ENCODE data around the gene TRIM44. TPM values are rescaled to one million over a fixed set of nuclear protein-coding genes. Genes with fewer than 3 reads are reported as not detected.
"Not testable (repeated sequence)": the region's sequence is repeated elsewhere in the genome, so short reads cannot be mapped to it uniquely, and the experiment has no call there.

The TRIM44 gene
- total RNA-seq, 1 donor: 21.2 TPM

DNA sequence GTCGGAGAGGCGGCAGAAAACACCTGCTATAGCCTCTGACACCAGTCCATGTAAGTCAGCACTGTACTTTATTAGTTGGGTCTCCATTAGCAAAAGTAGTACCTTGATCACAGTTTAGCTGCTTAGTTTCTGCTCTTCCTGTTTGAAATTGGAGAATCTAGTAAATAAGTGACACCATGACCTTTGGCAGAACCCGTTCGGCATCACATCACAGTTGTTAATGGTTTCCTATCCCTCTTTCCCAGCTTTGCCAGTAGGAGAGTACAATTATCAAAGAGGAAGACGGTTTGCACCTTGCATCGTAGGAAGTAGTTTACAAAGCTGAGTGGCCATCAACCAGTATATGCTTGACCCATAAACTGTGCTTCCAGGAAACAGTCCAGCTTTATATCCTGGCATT is 101.8 kb downstream of the TRIM44 start:
- Histone ChIP-seq H3K4me1 (ENCODE audit: insufficient read depth, low read length) (no peaks in the 10 kb centered on the region), H3K9me3 (ENCODE audit: low read depth, low read length) (no peaks in the 10 kb centered on the region), H3K27me3 (ENCODE audit: insufficient read depth, low read length) (no peaks in the 10 kb centered on the region), H3K4me3 (ENCODE audit: low read length) (no peak overlapping the region)

DNA sequence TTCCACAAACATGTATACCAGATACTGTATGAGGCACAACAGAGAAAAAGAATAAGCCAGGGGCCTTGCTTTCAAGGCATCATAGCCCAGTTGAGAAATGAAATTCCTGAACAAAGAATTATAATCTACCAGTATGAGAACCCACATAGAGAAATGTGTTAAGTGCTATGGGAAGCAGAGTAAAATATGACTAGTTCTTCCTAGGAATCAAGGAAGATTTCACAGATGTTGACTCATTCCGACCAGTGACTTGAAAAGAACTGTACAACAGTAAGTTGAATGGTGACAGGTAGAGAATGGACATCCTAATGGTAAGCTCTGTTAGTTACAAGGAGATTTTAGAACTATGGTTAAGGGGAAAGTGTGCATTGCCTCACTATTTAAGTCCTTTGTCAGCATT is 102.6 kb downstream of the TRIM44 start:
- no peak overlapping the region for H3K4me3 ChIP-seq (ENCODE audit: low read length)
- H3K9me3 ChIP-seq (ENCODE audit: low read depth, low read length): no peaks in the 10 kb centered on the region
- H3K27me3 ChIP-seq (ENCODE audit: insufficient read depth, low read length): no peaks in the 10 kb centered on the region
- H3K4me1 ChIP-seq (ENCODE audit: insufficient read depth, low read length): no peaks in the 10 kb centered on the region

DNA sequence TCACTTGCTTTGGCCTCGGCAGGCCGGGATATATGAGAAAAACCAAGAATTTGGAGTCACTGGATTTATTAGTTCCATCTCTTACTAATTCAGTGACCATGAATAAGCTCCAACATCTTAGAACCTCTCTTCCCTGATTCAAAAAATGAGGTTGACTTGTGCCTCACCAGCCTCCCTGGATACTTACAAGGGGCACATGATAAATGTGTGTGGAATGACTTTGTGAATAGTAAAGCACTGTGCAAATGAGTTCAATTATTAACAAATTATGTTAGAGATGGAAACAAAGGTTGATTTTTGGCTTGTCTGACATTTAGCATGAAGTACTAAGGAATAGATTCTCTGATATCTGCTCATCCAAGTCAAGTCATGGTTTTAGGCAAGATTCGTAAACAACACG is 104.1 kb downstream of the TRIM44 start:
- Histone ChIP-seq H3K4me3 (ENCODE audit: low read length) (no peak overlapping the region), H3K9me3 (ENCODE audit: low read depth, low read length) (no peaks in the 10 kb centered on the region), H3K4me1 (ENCODE audit: insufficient read depth, low read length) (no peaks in the 10 kb centered on the region), H3K27me3 (ENCODE audit: insufficient read depth, low read length) (no peaks in the 10 kb centered on the region)

DNA sequence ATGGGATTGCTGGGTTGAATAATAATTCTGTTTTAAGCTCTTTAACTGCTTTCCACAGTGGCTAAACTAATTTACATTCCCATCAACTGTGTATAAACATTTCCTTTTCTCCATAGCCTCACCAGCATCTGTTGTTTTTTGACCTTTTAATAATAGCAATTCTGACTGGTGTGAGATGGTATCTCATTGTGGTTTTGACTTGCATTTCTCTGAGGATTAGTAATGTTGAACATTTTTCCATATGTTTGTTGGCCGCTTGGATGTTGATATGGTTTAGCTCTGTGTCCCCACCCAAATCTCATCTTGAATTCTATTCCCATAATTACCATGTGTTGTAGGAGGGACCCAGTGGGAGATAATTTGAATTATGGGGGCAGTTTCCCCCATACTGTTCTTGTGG is 107.8 kb downstream of the TRIM44 start:
- H3K4me3 ChIP-seq (ENCODE audit: low read length); H3K4me1 ChIP-seq (ENCODE audit: insufficient read depth, low read length); H3K9me3 ChIP-seq (ENCODE audit: low read depth, low read length); H3K27me3 ChIP-seq (ENCODE audit: insufficient read depth, low read length): not testable (repeated sequence)

DNA sequence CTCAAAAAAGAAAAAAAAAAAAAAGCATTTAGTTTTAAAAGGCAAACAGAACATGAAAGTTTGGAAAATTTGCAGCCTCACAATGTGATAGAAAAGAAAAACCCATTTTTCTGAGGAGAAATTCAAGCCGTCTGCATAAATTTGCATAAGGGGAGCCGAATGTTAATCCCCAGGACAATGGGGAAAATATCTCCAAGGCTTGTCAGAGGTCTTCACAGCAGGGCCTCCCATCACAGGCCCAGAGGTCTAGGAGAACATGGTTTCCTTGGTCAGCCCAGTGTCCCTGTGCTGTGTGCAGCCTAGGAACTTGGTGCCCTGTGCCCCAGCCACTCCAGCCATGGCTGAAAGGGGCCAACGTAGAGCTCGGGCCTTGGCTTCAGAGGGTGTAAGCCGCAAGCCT is 109.1 kb downstream of the TRIM44 start:
- Histone ChIP-seq H3K4me3 (ENCODE audit: low read length) (no peak overlapping the region), H3K27me3 (ENCODE audit: insufficient read depth, low read length) (no peaks in the 10 kb centered on the region), H3K4me1 (ENCODE audit: insufficient read depth, low read length) (no peaks in the 10 kb centered on the region), H3K9me3 (ENCODE audit: low read depth, low read length) (no peaks in the 10 kb centered on the region)

DNA sequence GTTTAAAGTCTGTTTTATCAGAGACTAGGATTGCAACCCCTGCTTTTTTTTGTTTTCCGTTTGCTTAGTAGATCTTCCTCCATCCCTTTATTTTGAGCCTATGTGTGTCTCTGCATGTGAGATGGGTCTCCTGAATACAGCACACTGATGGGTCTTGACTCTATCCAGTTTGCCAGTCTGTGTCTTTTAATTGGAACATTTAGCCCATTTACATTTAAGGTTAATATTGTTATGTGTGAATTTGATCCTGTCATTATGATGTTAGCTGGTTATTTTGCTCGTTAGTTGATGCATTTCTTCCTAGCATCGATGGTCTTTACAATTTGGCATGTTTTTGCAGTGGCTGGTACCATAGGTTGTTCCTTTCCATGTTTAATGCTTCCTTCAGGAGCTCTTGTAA is 114.7 kb downstream of the TRIM44 start:
- H3K9me3 ChIP-seq (ENCODE audit: low read depth, low read length); H3K4me3 ChIP-seq (ENCODE audit: low read length); H3K27me3 ChIP-seq (ENCODE audit: insufficient read depth, low read length): not testable (repeated sequence)

DNA sequence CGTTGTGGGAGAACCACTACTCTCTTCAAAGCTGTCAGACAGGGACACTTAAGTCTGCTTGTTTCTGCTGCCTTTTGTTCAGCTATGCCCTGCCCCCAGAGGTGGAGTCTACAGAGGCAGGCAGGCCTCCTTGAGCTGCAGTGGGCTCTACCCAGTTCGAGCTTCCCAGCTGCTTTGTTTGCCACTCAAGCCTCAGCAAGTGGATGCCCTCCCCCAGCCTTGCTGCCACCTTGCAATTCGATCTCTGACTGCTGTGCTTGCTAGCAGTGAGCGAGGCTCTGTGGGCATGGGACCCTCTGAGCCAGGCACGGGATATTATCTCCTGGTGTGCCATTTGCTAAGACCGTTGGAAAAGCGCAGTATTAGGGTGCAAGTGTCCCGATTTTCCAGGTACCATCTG is 116.4 kb downstream of the TRIM44 start:
- H3K27me3 ChIP-seq (ENCODE audit: insufficient read depth, low read length); H3K4me3 ChIP-seq (ENCODE audit: low read length); H3K9me3 ChIP-seq (ENCODE audit: low read depth, low read length); H3K4me1 ChIP-seq (ENCODE audit: insufficient read depth, low read length): not testable (repeated sequence)

More for the DNA sequence above, 114.7 kb downstream of the TRIM44 start:
- H3K4me1 ChIP-seq (ENCODE audit: insufficient read depth, low read length): not testable (repeated sequence)

DNA sequence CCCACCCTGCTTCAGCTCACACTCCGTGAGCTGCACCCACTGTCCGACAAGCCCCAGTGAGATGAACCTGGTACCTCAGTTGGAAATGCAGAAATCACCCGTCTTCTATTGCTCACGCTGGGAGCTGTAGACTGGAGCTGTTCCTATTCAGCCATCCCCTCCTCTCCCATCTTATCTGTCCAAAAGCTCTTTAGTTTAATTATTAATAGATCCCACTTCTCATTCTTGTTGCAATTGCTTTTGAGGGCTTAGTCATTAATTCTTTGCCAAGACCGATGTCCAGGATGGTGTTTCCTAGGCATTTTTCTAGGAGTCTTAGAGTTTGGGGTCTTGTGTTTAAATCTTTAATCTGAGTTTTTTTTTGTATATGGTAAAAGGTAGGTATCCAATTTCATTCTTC is 116.8 kb downstream of the TRIM44 start:
- Histone ChIP-seq H3K4me1 (ENCODE audit: insufficient read depth, low read length) (no peaks in the 10 kb centered on the region), H3K4me3 (ENCODE audit: low read length) (no peak overlapping the region)

DNA sequence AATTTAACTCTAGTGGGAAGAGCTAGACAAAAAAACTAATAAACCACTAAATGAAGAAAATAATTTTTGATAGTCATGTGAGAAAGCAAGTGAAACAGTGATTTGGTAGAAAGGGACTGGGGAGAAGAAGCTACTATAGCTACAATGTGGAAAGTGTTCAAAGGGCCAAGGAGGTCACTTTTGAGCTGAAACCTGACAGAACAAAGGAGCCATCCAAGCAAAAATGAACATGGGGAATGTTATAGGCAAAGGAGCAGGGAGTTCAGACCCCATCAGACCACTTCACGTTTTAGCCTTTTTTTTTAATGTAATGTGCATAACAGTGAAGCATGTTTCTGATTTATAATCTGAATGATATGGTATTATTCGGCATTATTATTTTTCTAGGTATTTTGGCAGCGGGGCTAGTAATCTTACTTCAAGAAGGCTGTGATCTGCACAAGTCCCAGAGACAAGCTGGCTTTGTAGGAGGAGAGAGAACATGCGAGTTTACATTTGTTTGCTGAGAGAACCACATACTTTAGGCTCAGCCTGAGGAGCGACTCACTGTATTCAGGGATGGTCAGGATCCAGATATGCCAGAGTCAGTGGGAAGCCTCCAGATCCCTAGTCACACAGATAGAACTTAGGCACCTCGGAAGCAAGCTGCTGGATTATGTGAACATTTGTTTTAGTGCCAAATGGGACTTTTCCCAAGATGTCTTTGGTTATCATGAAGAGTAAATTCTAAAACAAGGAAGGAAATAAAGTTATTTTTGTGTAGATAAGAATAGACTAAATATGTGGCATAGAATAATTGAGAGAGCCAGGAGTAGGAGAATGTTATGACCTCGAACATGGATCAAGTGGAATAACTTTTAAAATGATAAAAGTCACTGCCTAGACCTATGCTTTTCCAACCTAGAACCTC is 118.6 kb downstream of the TRIM44 start:
- Histone ChIP-seq H3K4me3 (ENCODE audit: low read length) (no peak overlapping the region), H3K9me3 (ENCODE audit: low read depth, low read length) (no peaks in the 10 kb centered on the region), H3K27me3 (ENCODE audit: insufficient read depth, low read length) (no peaks in the 10 kb centered on the region), H3K4me1 (ENCODE audit: insufficient read depth, low read length) (no peaks in the 10 kb centered on the region)

More for the DNA sequence above, 116.8 kb downstream of the TRIM44 start:
- Histone ChIP-seq H3K9me3 (ENCODE audit: low read depth, low read length) (no peaks in the 10 kb centered on the region), H3K27me3 (ENCODE audit: insufficient read depth, low read length) (no peaks in the 10 kb centered on the region)

DNA sequence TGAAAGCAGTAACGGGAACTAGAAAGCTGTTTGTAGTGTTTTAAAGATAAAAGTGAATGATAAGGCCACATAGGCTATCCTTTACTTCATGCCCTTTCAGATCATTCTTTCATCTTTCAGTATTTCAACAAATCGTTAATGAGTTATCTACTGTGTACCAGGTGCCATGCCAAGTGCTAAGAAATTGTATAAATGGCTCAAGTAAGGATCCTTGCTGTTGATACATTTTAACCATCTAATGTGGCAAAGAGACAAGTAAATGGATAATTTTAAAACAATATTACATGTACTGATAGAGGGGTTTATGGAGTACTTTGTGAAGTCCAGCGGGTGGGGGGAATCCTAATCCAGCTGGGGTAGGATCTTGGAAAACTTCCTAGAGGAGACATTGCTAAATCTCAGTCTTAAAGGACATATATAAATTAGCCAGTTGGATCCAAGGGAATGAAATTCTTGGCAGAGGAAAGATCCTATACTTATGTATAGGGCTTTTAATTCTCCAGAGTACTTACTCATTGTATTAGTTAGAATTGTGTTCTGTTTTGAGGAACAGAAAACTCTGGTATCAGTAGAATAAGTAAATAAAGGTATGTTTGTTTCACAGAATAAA is 119.4 kb downstream of the TRIM44 start:
- no peaks in the 10 kb centered on the region for H3K27me3 ChIP-seq (ENCODE audit: insufficient read depth, low read length)
- H3K4me1 ChIP-seq (ENCODE audit: insufficient read depth, low read length): no peaks in the 10 kb centered on the region
- H3K4me3 ChIP-seq (ENCODE audit: low read length): no peak overlapping the region

DNA sequence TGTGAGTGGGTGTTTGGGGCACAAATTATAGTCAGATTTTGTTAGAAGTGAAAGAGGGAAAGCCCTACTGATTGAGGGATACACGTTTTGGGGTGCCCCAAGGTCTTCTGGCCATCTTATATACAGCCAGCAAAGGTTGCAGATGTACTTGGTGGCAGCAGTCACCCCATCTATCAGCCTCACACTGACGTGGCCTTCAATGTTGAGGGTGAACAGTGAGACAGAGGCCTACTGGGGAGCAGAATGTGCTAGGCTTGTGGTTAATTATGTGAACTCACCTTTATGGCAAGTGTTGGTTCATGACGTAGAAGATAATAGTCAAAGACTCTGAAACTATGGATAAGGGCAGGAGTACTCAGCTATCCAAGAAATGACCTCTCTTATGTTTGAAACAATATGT is 121.2 kb downstream of the TRIM44 start:
- Histone ChIP-seq H3K4me3 (ENCODE audit: low read length) (no peak overlapping the region), H3K9me3 (ENCODE audit: low read depth, low read length) (no peaks in the 10 kb centered on the region), H3K4me1 (ENCODE audit: insufficient read depth, low read length) (no peaks in the 10 kb centered on the region), H3K27me3 (ENCODE audit: insufficient read depth, low read length) (no peaks in the 10 kb centered on the region)

More for the DNA sequence above, 119.4 kb downstream of the TRIM44 start:
- H3K9me3 ChIP-seq (ENCODE audit: low read depth, low read length): no peaks in the 10 kb centered on the region

DNA sequence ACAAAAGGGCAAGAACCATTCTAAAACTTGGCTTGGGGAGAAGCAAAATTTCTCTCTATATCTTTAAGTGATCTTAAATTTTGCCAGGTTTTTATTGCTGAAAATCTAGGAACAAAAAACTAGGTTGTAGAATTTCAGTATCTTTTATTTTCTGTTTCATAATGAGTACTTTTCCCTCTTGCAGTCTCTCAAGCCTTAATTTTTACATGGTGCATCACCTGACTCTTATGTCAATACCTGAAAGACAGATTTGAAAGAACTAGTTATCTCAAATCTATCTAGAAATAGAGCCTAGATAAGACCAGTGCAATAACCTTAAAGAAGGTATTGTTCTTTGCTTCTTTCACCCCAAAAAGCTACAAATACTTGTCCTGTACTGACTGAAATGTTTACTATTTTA is 122.1 kb downstream of the TRIM44 start:
- H3K9me3 ChIP-seq (ENCODE audit: low read depth, low read length): no peaks in the 10 kb centered on the region
- H3K27me3 ChIP-seq (ENCODE audit: insufficient read depth, low read length): no peaks in the 10 kb centered on the region
- H3K4me1 ChIP-seq (ENCODE audit: insufficient read depth, low read length): no peaks in the 10 kb centered on the region
- no peak overlapping the region for H3K4me3 ChIP-seq (ENCODE audit: low read length)

DNA sequence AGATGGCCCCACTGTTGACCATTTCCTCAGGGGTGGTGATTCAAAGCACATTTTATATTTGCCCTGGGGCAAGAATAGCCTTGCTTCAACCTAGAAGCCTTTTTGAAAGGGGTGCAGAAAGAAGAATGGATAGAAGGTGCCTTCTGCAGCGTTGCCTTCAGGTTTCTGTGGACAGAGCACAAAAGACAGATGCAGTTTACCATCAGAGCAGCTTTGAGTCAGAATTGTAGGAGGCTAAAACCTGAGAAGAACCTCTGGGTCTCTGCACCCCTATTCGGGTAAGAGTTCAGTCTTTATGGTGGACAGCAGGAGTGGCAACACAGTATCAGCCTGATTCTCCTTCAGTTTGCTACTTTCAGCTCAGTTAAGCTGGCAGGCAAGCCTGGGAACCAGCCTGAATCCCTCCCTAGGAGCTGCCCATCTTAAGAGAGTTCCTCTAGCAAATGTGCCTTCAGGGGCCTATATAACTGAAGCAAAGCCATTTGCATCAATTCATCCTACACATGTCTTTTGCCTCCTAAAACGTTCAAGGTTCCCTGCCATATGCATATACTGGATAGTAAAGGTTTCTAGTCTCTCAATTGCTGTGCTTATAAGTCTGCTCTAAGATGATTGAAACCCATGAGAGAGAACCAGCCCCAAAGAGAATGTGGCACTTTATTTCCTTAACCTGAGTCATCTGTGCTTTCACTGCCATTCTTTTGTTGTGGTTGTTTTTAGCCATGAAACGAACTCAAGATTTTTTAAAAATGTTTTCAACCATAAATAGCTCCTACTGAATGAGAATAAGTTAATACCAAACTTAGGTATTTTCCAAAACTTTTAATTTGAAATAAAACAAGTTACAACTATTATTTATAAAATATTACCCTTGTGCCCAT is 123.0 kb downstream of the TRIM44 start:
- Histone ChIP-seq H3K4me3 (ENCODE audit: low read length) (no peak overlapping the region), H3K27me3 (ENCODE audit: insufficient read depth, low read length) (no peaks in the 10 kb centered on the region), H3K4me1 (ENCODE audit: insufficient read depth, low read length) (no peaks in the 10 kb centered on the region), H3K9me3 (ENCODE audit: low read depth, low read length) (no peaks in the 10 kb centered on the region)

DNA sequence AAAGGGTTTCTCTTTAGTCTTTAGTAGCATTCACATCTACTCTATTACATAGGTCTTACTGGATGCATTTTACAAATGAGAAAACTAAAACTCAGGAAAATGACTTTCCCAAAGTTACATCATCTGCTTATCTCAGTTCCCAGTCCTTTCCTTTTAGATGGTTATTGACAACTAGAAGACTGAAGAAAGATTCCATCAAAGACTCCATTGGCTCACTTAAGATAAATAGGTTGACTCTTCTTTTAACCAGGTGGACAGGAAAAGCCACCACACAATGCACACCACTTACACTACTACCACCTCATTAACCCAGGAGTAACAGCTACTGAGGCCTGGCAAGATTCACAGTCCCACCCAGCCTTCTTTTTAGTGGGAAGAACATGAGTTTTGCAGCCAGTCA is 123.6 kb downstream of the TRIM44 start:
- Histone ChIP-seq H3K4me1 (ENCODE audit: insufficient read depth, low read length) (no peaks in the 10 kb centered on the region), H3K4me3 (ENCODE audit: low read length) (no peak overlapping the region), H3K9me3 (ENCODE audit: low read depth, low read length) (no peaks in the 10 kb centered on the region), H3K27me3 (ENCODE audit: insufficient read depth, low read length) (no peaks in the 10 kb centered on the region)

DNA sequence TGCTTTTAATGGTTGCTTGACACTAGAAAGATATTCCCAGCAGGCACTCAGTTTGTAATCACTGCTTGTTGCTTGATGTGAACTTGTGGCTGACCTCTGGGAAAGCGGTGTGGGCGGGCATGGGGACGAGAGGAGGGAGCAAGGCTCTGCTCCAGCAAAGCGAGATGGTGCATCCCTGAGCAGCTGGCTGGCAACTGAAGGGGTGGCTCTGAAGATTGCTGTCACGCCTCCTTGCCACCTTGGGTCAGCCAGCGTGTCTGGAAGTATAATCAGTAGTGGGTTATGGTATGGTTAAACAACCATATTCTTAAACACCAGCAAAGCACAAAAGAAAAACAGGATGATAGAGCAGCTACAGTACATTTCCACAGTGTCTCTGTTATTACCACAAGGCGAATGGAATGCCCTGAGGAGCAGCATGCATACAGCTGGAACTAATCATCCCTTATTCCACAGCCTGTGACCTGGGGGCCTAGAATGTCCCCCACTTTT is 124.5 kb downstream of the TRIM44 start:
- Histone ChIP-seq H3K4me3 (ENCODE audit: low read length) (no peak overlapping the region), H3K4me1 (ENCODE audit: insufficient read depth, low read length) (no peaks in the 10 kb centered on the region), H3K27me3 (ENCODE audit: insufficient read depth, low read length) (no peaks in the 10 kb centered on the region)

More for the DNA sequence above, 124.5 kb downstream of the TRIM44 start:
- no peaks in the 10 kb centered on the region for H3K9me3 ChIP-seq (ENCODE audit: low read depth, low read length)

Data from mononuclear cell (primary cell).